ENCODE data around the gene KCNG3.
"Not testable (repeated sequence)": the region's sequence is repeated elsewhere in the genome, so short reads cannot be mapped to it uniquely, and the experiment has no call there.

Gene KCNG3

DNA sequence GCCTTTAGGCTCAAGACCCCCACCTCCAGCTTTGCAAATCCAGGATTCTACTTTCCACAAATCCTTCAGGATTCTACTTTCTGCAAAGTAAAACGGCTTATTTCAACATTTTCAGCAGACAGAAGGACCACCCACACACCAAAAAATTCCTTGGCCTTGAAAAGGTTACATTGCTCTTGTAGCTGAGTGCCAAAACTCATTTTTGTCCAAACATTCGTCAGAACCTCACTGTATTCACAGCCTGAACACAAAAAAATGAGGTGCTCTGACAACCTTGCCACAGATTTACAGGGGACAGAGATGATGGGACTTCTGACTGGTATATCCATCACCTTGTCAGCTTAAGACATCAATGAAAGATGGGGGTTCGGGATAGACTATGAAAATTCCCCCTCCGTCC lies 69.7 kb downstream of the KCNG3 start:
- DNase-seq = no peak

DNA sequence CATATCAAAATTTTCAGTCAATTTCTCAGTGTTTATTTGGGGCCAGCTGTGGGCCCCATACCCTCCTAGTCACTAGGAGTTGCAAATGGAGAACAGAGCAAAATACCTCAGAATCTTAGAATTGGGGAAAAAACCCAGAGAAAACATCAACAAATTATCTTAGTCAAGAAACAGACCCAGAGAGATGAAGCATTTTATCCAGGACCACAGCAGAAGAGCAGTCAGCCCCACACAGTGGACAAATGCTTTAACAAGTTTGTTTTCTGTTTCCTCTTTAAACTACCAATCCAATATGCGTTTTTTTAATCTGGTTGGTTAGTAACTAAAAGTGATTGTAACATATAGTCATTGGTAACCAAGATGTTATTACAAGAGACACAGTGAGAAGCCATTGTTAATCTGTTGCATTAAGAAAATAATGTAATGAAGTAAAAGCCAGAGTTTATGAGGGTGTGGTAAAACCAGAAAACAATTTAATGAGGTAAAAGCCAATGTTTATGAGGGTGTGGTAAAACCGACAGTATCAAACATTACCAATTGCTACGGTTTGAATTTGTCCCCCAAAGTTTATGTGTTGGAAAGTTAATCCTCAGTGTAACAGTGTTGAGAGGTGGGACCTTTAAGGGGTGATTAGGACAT lies 72.1 kb downstream of the KCNG3 start:
- no peak for DNase-seq

GRCh38 chr2:42421157-42421485 lies 72.7 kb downstream of the KCNG3 start:
- DNase-seq = no peak

GRCh38 chr2:42414648-42415047 lies 79.1 kb downstream of the KCNG3 start:
- DNase-seq = no peak

DNA sequence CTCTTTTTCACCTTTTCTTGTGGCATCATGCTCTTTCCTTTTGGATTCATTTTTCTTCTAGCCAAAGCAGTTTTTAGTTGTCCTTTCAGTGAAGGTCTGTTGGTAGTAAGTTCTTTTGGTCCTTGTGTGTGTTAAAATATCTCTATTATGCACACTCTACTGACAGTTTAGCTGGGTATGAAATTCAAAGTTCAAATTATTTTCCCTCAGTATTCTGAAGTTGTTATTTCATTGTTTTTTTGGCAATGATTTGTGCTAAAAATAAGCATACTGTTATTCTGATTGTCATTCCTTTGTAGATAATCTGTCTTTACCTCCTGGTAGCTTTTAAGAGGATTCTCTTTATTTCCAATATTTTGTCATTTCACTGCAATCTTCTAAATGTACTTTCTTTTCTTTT lies 79.6 kb downstream of the KCNG3 start:
- no peak for DNase-seq

- no peak for DNase-seq
Observed at GRCh38 chr2:42410742-42411514, 82.9 kb downstream of the KCNG3 start.

- no peak for DNase-seq
Observed at GRCh38 chr2:42408009-42408408, 85.8 kb downstream of the KCNG3 start.

- no peak for DNase-seq
Observed at GRCh38 chr2:42407476-42407875, 86.3 kb downstream of the KCNG3 start.

DNA sequence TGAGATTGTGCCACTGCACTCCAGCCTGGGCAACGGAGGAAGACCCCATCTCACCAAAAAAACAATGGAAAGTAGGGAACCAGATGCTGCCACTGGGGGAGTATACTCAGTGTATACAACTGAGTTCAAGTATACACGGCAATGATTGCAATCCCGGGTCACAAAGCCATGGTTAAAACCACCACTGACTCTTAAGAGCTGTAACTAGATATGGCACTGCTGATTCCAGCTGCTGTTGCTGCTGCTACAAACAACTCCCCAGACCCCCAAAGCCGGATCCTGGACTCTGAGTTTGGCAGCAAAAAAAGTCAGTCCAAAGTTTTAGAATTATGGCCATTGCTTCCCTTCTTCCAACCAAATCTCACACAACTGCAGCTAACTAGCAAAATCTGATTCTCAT lies 89.1 kb downstream of the KCNG3 start:
- no peak for DNase-seq

DNA sequence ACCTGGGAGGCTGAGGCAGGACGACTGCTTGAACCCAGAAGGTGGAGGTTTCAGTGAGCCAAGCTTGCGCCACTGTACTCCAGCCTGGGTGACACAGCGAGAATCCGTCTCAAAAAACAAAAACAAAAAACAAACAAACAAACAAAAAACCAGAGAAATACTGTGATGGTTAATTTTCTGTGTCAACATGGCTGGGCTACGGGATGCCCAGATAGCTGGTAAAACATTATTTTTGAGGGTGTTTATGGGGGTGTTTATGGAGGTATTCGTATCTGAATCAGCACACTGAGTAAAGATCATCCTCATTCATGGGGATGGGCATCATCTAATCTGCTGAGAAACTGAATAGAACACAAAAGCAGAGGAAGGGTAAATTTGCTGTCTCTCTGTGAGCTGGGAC lies 92.0 kb downstream of the KCNG3 start:
- no peak for DNase-seq

DNA sequence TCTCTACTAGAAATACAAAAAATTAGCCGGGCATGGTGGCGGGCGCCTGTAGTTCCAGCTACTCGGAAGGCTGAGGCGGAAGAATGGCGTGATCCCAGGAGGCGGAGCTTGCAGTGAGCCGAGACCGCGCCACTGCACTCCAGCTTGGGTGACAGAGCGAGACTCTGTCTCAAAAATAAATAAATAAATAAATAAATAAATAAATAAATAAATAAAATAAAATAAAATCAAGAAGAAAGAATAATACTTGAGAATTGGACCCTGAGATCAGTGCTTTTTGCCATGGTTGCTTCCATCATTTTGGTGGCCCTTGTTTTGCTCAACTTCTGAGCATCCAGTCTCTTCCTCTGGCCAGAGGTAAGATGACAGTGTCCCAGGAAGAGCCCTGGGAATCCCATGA lies 95.7 kb downstream of the KCNG3 start:
- DNase-seq = not testable (repeated sequence)

DNA sequence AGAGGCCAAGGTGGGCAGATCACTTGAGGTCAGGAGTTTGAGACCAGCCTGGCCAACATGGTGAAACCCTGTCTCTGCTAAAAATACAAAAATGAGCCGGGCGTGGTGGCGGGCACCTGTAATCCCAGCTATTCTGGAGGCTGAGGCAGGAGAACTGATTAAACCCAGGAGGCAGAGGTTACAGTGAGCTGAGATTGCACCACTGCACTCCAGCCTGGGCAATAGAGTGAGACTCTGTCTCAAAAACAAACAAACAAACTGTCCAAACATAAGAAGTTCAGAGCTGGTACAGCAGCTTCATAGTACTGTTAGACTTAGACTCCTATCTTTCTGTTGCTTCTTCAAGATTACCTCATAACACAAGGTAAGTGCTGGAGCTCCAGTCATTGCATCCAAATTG lies 100.5 kb downstream of the KCNG3 start:
- not testable (repeated sequence) for DNase-seq

- no peak for DNase-seq
Observed at GRCh38 chr2:42392191-42392590, 101.6 kb downstream of the KCNG3 start.
